GM23248 (cell line): ENCODE data around the gene TNIP1. TPM values are rescaled to one million over a fixed set of nuclear protein-coding genes. Genes with fewer than 3 reads are reported as not detected.

Experiments used
- DNase-seq: peaks from one replicate; pipeline ENCODE4 v3.0.0-alpha.2; 2015
- H2AFZ ChIP-seq: fragments of 200-600 bp; sonication (generic); 2 replicates; pipeline ENCODE4 v1.6.1; 2016; ENCODE audit warnings: antibody characterized with exemption
- H3F3A ChIP-seq: fragments of 200-600 bp; sonication (generic); 2 replicates; pipeline ENCODE4 v1.6.1; 2016; ENCODE audit warnings: mild to moderate bottlenecking, antibody characterized with exemption, mixed run types; ENCODE audit not compliant: insufficient read depth
- H3K27ac ChIP-seq: fragments of 200-600 bp; sonication (generic); 2 replicates; pipeline ENCODE4 v1.5.1; 2016; ENCODE audit warnings: mild to moderate bottlenecking
- H3K27me3 ChIP-seq: fragments of 200-600 bp; sonication (generic); replicated peaks from 2 replicates; pipeline ENCODE4 v1.6.1; 2016; ENCODE audit warnings: mild to moderate bottlenecking; ENCODE audit not compliant: insufficient read depth
- H3K36me3 ChIP-seq: fragments of 200-600 bp; sonication (generic); 2 replicates; pipeline ENCODE4 v1.6.1; 2016; ENCODE audit warnings: low read depth, mild to moderate bottlenecking
- H3K4me1 ChIP-seq: fragments of 200-600 bp; sonication (generic); 2 replicates; pipeline ENCODE4 v1.6.1; 2016; ENCODE audit warnings: mild to moderate bottlenecking; ENCODE audit not compliant: insufficient read depth
- H3K4me2 ChIP-seq: fragments of 200-600 bp; sonication (generic); one replicate; pipeline ENCODE4 v1.6.1; 2016; ENCODE audit warnings: mild to moderate bottlenecking; ENCODE audit not compliant: unreplicated experiment
- H3K4me3 ChIP-seq: fragments of 200-600 bp; sonication (generic); 2 replicates; pipeline ENCODE4 v1.5.1; 2016; ENCODE audit warnings: mild to moderate bottlenecking
- H3K79me2 ChIP-seq: fragments of 200-600 bp; sonication (generic); 2 replicates; pipeline ENCODE4 v1.6.1; 2016; ENCODE audit warnings: mild to moderate bottlenecking; ENCODE audit not compliant: insufficient read depth
- H3K9ac ChIP-seq: fragments of 200-600 bp; sonication (generic); 2 replicates; pipeline ENCODE4 v1.6.1; 2016; ENCODE audit warnings: mild to moderate bottlenecking
- H3K9me2 ChIP-seq: fragments of 200-600 bp; sonication (generic); 2 replicates; pipeline ENCODE4 v1.6.1; 2016; ENCODE audit warnings: mixed run types, mild to moderate bottlenecking, moderate library complexity; ENCODE audit not compliant: insufficient read depth
- H3K9me3 ChIP-seq: fragments of 200-600 bp; sonication (generic); one replicate; pipeline ENCODE4 v1.6.1; 2017; ENCODE audit warnings: low read depth
- H4K20me1 ChIP-seq: fragments of 200-600 bp; sonication (generic); 2 replicates; pipeline ENCODE4 v1.6.0; 2016; ENCODE audit not compliant: insufficient read depth
- EZH2 ChIP-seq: fragments of 200-600 bp; sonication (generic); IDR thresholded peaks from 2 replicates; pipeline ENCODE4 v1.6.1; 2018; ENCODE audit warnings: antibody characterized with exemption, mild to moderate bottlenecking; ENCODE audit not compliant: insufficient read depth, poor library complexity, severe bottlenecking
- EZH2phosphoT487 ChIP-seq: fragments of 200-600 bp; sonication (generic); IDR thresholded peaks from 2 replicates; pipeline ENCODE4 v1.6.1; 2018; ENCODE audit warnings: antibody characterized with exemption, moderate library complexity, mild to moderate bottlenecking, low read depth; ENCODE audit not compliant: insufficient read depth
- WGBS, 2 experiments: methylation state at CpG; one replicate each; pipeline ENCODE4 v1.1.6; 2015 to 2017; ENCODE audit warnings: low lambda C conversion rate in 2 of 2, low coverage in 1 of 2; ENCODE audit errors: missing lambda C conversion rate in 2 of 2; 5-methylcytosine and 5-hydroxymethylcytosine counted together
- in situ Hi-C: fragments of 300-500 bp; cut with MboI; formaldehyde crosslinking; loops from 2 replicates; pipeline ENCODE4 v1.15.0; 2020
- polyA plus RNA-seq: library from polyadenylated mRNA; unstranded; fragments of >200 nt; fragmentation: Nextera tagmentation; extraction: Ambion mirVana; gene quantifications from 2 replicates; pipeline ENCODE4 v1.2.1, GENCODE V29; 2016
- total RNA-seq: library from RNA; depleted of rRNA; stranded (reverse); fragments of >200 nt; shearing (Covaris generic); gene quantifications from 2 replicates; pipeline ENCODE4 v1.2.3, GENCODE V29; 2014

TNIP1 gene
- total and polyA plus RNA-seq, 2 experiments from 2014 or later, result 43.2 to 88.8 TPM

DNA sequence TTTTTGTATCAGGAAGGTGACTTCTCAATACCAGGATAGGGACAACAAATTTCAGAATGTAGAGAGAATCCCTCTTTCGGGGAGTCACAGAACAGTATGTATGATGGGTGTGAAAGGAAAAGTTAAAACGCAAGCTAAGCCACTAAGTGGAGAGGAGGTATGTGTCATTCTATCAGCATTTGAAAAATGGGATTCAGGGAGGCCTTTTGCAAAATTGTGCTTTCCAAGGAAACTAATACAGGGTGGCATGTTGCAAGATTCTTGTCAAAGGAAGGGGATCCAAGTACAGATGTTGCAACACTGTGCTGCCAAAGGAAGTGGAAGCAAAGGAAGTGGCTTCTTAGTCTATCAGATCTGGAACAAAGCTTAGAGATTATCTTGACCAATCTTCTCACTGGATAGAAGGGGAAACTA is 12.6 kb upstream of the TNIP1 start:
- peak overlapping the region; percentile 80 for H3K27ac ChIP-seq
- peak overlapping the region; percentile 77 for H3K4me2 ChIP-seq
- H3K4me3 ChIP-seq, result peak overlapping the region; percentile 52
- H3K36me3 ChIP-seq, result no peaks in the 10 kb centered on the region
- H3K27me3 ChIP-seq, result no peaks in the 10 kb centered on the region
- H3K9me3 ChIP-seq, result no peaks in the 10 kb centered on the region
- no peaks in the 10 kb centered on the region for H3K79me2 ChIP-seq
- H3K9me2 ChIP-seq, result no peaks in the 10 kb centered on the region
- H3F3A ChIP-seq, result peaks cover 55% of the 10 kb centered on the region
- H4K20me1 ChIP-seq, result no peaks in the 10 kb centered on the region
- peak; percentile 97 for DNase-seq
- in situ Hi-C loops, result no loop called here
- H3K9ac ChIP-seq, result peak overlapping the region; percentile 56
- H2AFZ ChIP-seq, result no peak overlapping the region
- H3K4me1 ChIP-seq, result peaks cover 35% of the 10 kb centered on the region
- TF ChIP-seq EZH2phosphoT487 (no peak), EZH2 (no peak)
- WGBS, 2 experiments, result 0% methylated on average over 2 of the region's 2 CpGs

DNA sequence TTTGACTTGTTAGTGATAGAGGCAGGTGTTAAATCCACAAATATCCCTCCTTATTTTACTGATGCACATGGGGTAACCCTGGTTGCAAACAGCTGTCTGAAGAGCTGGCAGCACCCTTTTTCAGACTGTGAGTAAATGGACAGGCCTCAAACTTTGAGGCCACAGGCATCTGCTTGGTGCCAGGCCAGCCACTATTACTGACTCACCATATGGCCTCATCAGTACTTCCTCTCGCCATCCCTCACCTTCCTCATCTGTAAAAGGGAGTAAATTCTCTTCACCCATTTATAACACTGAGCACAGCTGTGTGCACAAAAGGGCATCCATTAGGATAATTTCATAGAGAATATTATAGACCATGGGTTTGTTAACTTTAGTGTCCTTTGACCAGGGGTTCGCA is 11.9 kb upstream of the TNIP1 start:
- H3K9me2 ChIP-seq, result no peaks in the 10 kb centered on the region
- no peaks in the 10 kb centered on the region for H3K9me3 ChIP-seq
- H3F3A ChIP-seq, result peaks cover 48% of the 10 kb centered on the region
- H3K4me3 ChIP-seq, result peak overlapping the region; percentile 52
- peak overlapping the region; percentile 56 for H3K9ac ChIP-seq
- 50% methylated on average over 2 of the region's 2 CpGs for WGBS, 2 experiments
- H3K36me3 ChIP-seq, result no peaks in the 10 kb centered on the region
- H2AFZ ChIP-seq, result no peak overlapping the region
- H3K27me3 ChIP-seq, result no peaks in the 10 kb centered on the region
- H3K79me2 ChIP-seq, result no peaks in the 10 kb centered on the region
- H3K27ac ChIP-seq, result peak overlapping the region; percentile 80
- in situ Hi-C loops, result no loop called here
- H3K4me1 ChIP-seq, result peaks cover 35% of the 10 kb centered on the region
- DNase-seq, result peak; percentile 92
- TF ChIP-seq EZH2phosphoT487, result no peak
- no peak for TF ChIP-seq EZH2
- peak overlapping the region; percentile 77 for H3K4me2 ChIP-seq
- H4K20me1 ChIP-seq, result no peaks in the 10 kb centered on the region

DNA sequence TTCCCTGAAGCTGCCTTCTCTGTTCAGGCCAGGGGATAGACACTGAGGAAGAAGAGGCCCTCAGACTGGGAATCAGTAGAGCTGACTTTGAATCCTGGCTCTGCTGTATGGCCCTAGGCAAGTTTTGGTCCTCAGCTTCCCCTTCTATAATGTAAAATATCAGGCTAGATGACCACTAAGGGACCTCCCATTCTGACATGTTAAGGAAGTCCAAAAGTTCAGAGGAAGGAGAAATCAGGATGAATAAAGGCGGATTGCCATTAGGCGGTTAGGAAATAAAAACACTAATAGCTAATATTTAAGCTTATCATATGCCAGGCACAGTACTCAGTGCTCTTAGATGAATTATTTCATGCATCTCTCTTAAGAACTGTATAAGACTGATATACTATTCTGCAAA is 8.9 kb upstream of the TNIP1 start:
- Histone ChIP-seq H3K9ac (no peak overlapping the region), H3K4me2 (no peak overlapping the region), H3K9me3 (no peaks in the 10 kb centered on the region), H3K4me1 (peaks cover 21% of the 10 kb centered on the region), H3F3A (peaks cover 27% of the 10 kb centered on the region), H2AFZ (no peak overlapping the region), H3K9me2 (no peaks in the 10 kb centered on the region), H3K4me3 (no peak overlapping the region), H4K20me1 (no peaks in the 10 kb centered on the region), H3K79me2 (no peaks in the 10 kb centered on the region), H3K27me3 (no peaks in the 10 kb centered on the region), H3K27ac (no peak overlapping the region), H3K36me3 (no peaks in the 10 kb centered on the region)
- no peak for TF ChIP-seq EZH2phosphoT487
- TF ChIP-seq EZH2, result no peak
- WGBS, 2 experiments, result 96 to 100% methylated on average over 2 of the region's 2 CpGs
- DNase-seq, result no peak
- in situ Hi-C loops, result no loop called here

DNA sequence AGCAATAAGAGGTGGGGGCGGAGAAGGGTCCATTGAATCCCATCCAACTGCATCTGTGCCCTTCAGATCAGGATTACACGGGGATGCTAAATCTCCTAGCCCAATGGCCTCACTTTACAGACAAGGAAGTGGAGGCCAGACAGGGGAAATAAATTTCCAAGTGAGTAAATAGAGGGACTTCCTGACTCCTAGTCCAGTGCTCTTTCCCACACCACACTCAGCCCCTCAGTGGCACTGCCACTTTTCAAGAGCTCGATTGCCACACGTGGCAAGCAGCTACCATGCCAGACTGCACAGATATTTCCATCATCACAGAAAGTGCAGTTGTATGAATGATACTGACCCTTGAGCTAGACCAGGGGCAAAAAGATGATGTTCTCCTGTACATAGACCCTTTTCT is 8.2 kb upstream of the TNIP1 start:
- in situ Hi-C loops, result no loop called here
- Histone ChIP-seq H3K4me2 (no peak overlapping the region), H3F3A (peaks cover 20% of the 10 kb centered on the region)

DNA sequence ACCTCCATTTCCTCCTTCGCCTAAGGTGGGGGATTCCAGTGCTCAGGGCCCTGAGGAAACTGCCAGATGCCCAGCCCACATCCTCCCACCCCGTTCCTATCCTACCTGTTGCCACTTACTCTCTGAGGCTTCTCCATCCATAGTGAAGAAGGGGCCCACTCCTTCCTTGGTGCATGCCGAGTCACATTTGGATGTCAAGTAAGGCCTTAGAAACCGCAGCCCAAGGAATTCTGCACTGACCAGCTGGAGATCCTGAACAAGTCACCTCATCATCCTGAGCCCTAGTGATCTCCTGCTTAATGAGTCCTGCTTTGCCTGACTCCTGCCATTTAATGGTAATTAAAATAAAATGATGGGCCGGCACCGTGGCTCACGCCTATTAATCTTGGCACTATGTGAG is 6.7 kb upstream of the TNIP1 start:
- no peak for DNase-seq
- TF ChIP-seq EZH2phosphoT487 (no peak), EZH2 (no peak)
- Histone ChIP-seq H3K79me2 (no peaks in the 10 kb centered on the region), H4K20me1 (no peaks in the 10 kb centered on the region), H3K27ac (no peak overlapping the region), H3K9ac (no peak overlapping the region), H3K4me2 (no peak overlapping the region), H3F3A (peaks cover 5% of the 10 kb centered on the region; the same call in 1 of the 2 replicates), H2AFZ (no peak overlapping the region), H3K27me3 (no peaks in the 10 kb centered on the region), H3K9me3 (no peaks in the 10 kb centered on the region), H3K9me2 (no peaks in the 10 kb centered on the region), H3K4me3 (no peak overlapping the region), H3K36me3 (no peaks in the 10 kb centered on the region), H3K4me1 (peaks cover under 1% of the 10 kb centered on the region; the same call in 1 of the 2 replicates)
- WGBS, 2 experiments, result 98% methylated on average over 7 of the region's 7 CpGs
- in situ Hi-C loops, result no loop called here

More for the DNA sequence above, 8.2 kb upstream of the TNIP1 start:
- Histone ChIP-seq H3K9ac (no peak overlapping the region), H3K36me3 (no peaks in the 10 kb centered on the region), H3K4me1 (peaks cover 14% of the 10 kb centered on the region), H3K4me3 (no peak overlapping the region), H3K9me3 (no peaks in the 10 kb centered on the region), H3K9me2 (no peaks in the 10 kb centered on the region), H3K27ac (no peak overlapping the region), H3K79me2 (no peaks in the 10 kb centered on the region), H4K20me1 (no peaks in the 10 kb centered on the region), H3K27me3 (no peaks in the 10 kb centered on the region), H2AFZ (no peak overlapping the region)
- TF ChIP-seq EZH2phosphoT487, result no peak
- TF ChIP-seq EZH2, result no peak
- DNase-seq, result no peak
- WGBS, 2 experiments, result 54 to 55% methylated on average over 4 of the region's 4 CpGs
